D721Med (cell line): ENCODE measurements around the gene STOML1.

Source experiments
- DNase-seq: peaks from one replicate; pipeline ENCODE4 v3.0.0; 2011; ENCODE audit warnings: low spot score; ENCODE audit not compliant: insufficient read length
- FAIRE-seq: peaks from 2 replicates; lab custom pipeline; 2011; peaks lifted over from hg19 to GRCh38; lab: Jason Lieb, UNC
- CTCF ChIP-seq: IDR thresholded peaks from 2 replicates; pipeline ENCODE4 v1.5.1; 2012; ENCODE audit warnings: mild to moderate bottlenecking, control low read depth; ENCODE audit not compliant: insufficient read depth; ENCODE audit errors: missing control alignments

STOML1 gene

GRCh38 chr15:73949496-73949895 is 42.6 kb downstream of the STOML1 start:
- TF ChIP-seq CTCF = no peak
- FAIRE-seq (no peak), DNase-seq (no peak)

DNA sequence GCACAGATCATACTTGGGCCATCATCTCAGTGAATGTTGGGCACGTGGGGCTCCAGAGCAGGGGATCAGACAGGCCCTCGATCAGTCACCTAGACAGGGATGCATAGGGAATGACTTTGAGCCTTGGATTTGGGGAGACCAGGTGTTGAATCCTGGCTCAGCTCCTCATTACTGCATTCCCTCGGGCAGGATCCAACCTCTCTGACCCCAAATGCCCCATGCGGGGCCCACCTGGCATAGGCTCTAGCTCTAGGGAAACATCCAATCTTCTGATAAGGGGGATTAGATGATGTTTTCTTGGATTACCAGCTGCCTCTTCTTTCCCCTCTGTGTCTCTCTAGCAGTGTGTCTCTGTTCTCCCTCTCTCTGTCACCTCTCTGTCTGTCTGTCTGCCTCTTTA is 43.1 kb downstream of the STOML1 start:
- no peak for TF ChIP-seq CTCF
- no peak for FAIRE-seq
- DNase-seq = no peak

GRCh38 chr15:73948396-73948795 is 43.7 kb downstream of the STOML1 start:
- FAIRE-seq (no peak), DNase-seq (no peak)
- TF ChIP-seq CTCF = no peak

DNA sequence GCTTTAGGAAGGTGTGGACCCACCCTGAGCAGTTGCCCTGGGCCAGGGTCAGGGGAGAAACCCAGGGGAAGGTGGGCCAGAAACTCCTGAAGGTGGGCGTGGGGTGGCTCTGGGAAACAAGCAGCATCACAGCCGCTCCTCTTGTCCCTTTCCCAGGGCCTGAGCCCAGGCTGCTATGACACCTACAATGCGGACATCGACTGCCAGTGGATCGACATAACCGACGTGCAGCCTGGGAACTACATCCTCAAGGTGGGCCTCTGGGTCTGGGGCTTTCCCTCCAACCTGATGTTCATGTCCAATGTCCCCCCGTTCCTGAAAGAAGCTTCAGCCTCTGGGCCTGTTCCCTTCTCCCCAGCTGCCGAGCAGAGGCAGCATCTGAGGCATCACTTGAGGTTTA is 44.4 kb downstream of the STOML1 start:
- no peak for TF ChIP-seq CTCF
- FAIRE-seq (no peak), DNase-seq (no peak)

- TF ChIP-seq CTCF = no peak
- DNase-seq = no peak
Observed at GRCh38 chr15:73946795-73947370, 45.2 kb downstream of the STOML1 start.

DNA sequence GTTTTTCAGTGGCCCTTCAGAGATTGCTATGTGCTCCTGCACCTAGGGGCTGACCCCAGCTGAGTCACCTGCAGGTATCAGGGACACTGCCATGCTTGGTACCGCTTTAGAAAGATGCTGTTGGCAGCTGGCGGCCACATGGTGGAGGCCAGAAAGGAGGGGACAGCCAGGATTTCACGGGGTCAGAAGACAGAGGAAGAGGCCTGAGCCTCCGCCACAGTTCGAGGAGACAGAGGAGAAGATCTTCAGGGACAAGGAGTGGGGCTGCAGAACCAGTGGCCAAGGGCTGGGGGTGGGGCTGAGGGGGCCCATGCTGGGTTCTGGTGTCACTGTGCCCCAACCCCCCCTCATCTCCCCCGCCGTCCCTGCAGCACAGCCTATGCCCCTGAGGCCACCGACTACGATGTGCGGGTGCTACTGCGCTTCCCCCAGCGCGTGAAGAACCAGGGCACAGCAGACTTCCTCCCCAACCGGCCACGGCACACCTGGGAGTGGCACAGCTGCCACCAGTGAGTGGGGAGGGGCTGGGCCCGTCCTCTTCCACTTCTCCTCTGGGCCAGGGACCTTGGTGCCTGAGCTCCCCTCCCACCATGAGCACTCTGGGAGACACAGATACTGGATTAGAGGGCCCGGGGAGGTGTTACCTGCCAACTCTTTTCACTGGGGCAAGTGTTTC is 45.9 kb downstream of the STOML1 start:
- DNase-seq (no peak), FAIRE-seq (no peak)
- no peak for TF ChIP-seq CTCF

More at GRCh38 chr15:73946795-73947370, 45.2 kb downstream of the STOML1 start:
- no peak for FAIRE-seq

GRCh38 chr15:73945130-73945508 is 47.0 kb downstream of the STOML1 start:
- DNase-seq (no peak), FAIRE-seq (no peak)
- TF ChIP-seq CTCF = no peak
